Adipocyte (in vitro differentiated cells): ENCODE results near the gene UCHL5.

Source experiments
- DNase-seq: peaks from one replicate; pipeline ENCODE4 v3.0.0-alpha.2; 2015; ENCODE audit warnings: low read depth
- H3K27me3 ChIP-seq: replicated peaks from 2 replicates; pipeline ENCODE4 v1.7.0; 2013; ENCODE audit warnings: mild to moderate bottlenecking, low read length, moderate library complexity; ENCODE audit not compliant: control insufficient read depth, insufficient read depth
- H3K36me3 ChIP-seq: 2 replicates; pipeline ENCODE4 v1.7.0; 2013; ENCODE audit warnings: low read length, mild to moderate bottlenecking, moderate library complexity; ENCODE audit not compliant: control insufficient read depth, insufficient read depth, severe bottlenecking
- H3K4me1 ChIP-seq: 2 replicates; pipeline ENCODE4 v1.7.0; 2013; ENCODE audit warnings: mild to moderate bottlenecking, low read length, moderate library complexity; ENCODE audit not compliant: control insufficient read depth, insufficient read depth
- H3K4me3 ChIP-seq: 2 replicates; pipeline ENCODE4 v1.7.0; 2013; ENCODE audit warnings: mild to moderate bottlenecking, low read length, moderate library complexity
- H3K9ac ChIP-seq: 2 replicates; pipeline ENCODE4 v1.7.0; 2013; ENCODE audit warnings: mild to moderate bottlenecking, low read length, moderate library complexity
- H3K9me3 ChIP-seq: 2 replicates; pipeline ENCODE4 v1.7.0; 2013; ENCODE audit warnings: mild to moderate bottlenecking, low read length, moderate library complexity; ENCODE audit not compliant: control insufficient read depth

UCHL5 gene

GRCh38 chr1:192966073-192966472 is 93.1 kb downstream of the UCHL5 start:
- Histone ChIP-seq H3K9me3 (peaks cover 8% of the 10 kb centered on the region), H3K36me3 (no peaks in the 10 kb centered on the region), H3K4me3 (no peak overlapping the region), H3K4me1 (peaks cover 27% of the 10 kb centered on the region), H3K9ac (no peak overlapping the region), H3K27me3 (no peaks in the 10 kb centered on the region)
- DNase-seq, result no peak

GRCh38 chr1:192962901-192963300 is 96.3 kb downstream of the UCHL5 start:
- no peak for DNase-seq
- no peaks in the 10 kb centered on the region for H3K27me3 ChIP-seq
- no peak overlapping the region for H3K9ac ChIP-seq
- H3K36me3 ChIP-seq, result no peaks in the 10 kb centered on the region
- H3K4me1 ChIP-seq, result peaks cover 18% of the 10 kb centered on the region
- no peak overlapping the region for H3K4me3 ChIP-seq
- H3K9me3 ChIP-seq, result peaks cover 8% of the 10 kb centered on the region
